IPS-11a (cell line): ENCODE measurements around the gene GRM5.

ENCODE experiments used
- H3K4me3 ChIP-seq: one replicate; pipeline ENCODE4 v1.5.1; 2013; ENCODE audit warnings: low read depth, low read length, control low read depth

Gene GRM5

GRCh38 chr11:88620568-88621130, 445.1 kb downstream of the GRM5 start:
- H3K4me3 ChIP-seq, result no peak overlapping the region

- H3K4me3 ChIP-seq, result no peak overlapping the region
Measured at GRCh38 chr11:88619656-88620385, 446.0 kb downstream of the GRM5 start.

GRCh38 chr11:88619071-88619425, 446.7 kb downstream of the GRM5 start:
- H3K4me3 ChIP-seq, result no peak overlapping the region

DNA sequence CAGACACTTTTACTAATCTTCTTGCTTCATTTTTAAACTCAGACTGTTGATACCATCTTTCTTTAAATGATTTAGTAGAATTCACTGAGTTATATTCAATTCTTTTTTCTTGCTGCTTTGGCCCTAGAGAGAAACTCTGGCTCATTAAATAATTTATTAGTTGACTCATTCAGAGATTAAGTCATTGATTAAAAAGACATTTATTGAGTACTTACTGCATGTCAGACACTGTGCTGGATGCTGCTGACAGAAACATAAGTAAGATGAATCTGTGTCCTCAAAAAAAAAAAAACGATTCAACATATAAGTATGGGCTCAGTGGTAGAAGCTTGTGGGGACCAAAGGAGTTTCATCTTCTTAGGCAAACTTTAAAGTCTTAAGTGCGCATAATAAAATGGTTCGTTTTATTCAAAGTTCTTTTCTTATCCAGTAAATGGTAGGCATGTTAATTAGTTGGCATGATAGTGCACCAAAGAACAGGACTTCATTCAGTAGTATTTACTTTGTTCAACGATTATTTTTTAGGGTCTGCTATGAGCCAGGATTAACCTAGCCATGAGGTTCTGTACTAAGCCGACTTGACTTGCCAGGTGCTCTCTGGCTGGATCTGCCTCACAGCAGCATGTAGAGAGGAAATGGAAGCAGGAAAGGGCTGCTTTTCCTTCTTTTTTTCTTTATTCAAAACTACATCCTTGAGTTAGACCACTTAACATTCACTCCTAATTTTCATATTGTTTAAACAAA, 447.3 kb downstream of the GRM5 start:
- no peak overlapping the region for H3K4me3 ChIP-seq

GRCh38 chr11:88617226-88617625, 448.6 kb downstream of the GRM5 start:
- no peak overlapping the region for H3K4me3 ChIP-seq

- no peak overlapping the region for H3K4me3 ChIP-seq
Measured at GRCh38 chr11:88604260-88604659, 461.5 kb downstream of the GRM5 start.

DNA sequence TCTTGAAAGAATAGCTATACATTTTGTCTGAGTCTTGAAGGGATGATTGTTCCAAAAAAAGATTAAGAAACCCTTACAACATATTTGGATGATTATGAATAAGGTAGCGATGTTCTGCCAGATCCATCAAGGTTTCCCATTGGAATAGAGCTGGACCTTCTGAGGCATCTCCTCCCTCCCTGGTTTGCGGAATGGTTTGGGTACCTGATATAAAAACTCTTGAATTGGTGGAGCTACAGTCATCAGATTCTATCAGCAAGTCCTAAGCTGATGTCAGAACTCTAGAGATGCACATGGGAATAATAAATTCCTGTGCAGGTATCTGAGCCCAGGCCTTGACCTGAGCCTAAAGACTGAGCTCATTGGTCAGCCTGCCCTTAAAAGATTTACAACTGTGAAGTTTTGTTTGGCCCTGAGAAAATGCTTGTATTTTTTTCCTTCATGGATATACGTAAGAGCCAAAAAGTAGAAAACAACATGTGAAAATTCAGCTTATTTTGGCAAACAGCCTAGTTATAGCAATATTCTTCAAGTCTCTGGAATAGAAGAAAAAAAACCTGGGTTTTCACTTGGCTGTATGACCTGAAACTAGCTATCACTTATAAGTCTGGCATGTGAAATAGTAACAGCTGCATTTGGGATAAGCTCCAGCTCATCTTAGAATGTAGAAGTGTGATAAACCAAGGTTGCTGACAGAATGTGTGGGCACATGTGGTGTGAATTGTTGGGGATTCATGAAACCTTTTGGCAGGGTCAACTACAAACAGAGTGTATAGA, 462.5 kb downstream of the GRM5 start:
- no peak overlapping the region for H3K4me3 ChIP-seq

DNA sequence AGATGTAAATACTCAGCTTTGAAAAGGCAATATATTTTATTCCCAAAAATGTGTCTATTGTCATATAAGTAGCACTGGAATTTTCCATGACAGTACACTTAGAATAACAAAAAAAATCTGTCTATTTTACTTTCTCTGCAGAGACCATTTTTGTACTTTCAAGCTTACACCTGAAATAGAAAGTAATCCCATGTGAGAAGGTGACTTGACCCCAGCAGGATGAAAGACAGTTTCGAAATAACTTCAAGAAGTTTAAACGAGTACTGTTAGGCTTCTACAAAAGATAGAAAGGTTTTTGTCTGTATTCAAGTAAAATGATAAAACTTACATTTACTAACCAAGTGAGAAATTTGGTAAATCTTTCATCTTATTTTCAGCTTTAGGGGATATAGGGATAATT, 468.4 kb downstream of the GRM5 start:
- no peak overlapping the region for H3K4me3 ChIP-seq

- no peak overlapping the region for H3K4me3 ChIP-seq
Measured at GRCh38 chr11:88596786-88597185, 469.0 kb downstream of the GRM5 start.

GRCh38 chr11:88594274-88594950, 471.4 kb downstream of the GRM5 start:
- H3K4me3 ChIP-seq, result no peak overlapping the region

DNA sequence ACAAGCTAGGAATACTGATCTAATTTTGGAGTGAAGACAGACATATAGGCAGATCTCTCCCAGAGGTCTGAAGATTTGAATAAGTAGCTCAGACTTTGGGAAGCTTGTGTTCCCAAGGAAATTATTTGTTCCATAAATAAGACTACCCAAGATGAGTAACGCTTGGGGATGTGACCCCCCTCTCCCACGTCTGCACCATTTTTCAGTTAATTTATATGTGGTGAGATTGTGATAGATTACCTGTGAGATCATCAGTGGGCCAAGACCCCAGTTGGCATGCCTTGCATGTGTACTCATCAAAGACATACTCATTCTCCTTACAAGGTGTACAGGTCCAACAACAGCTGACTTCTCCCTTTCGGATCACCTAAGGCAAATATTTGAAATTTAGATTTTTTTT, 475.4 kb downstream of the GRM5 start:
- H3K4me3 ChIP-seq, result no peak overlapping the region

GRCh38 chr11:88583251-88583650, 482.5 kb downstream of the GRM5 start:
- H3K4me3 ChIP-seq, result no peak overlapping the region

GRCh38 chr11:88579466-88579865, 486.3 kb downstream of the GRM5 start:
- H3K4me3 ChIP-seq, result no peak overlapping the region

DNA sequence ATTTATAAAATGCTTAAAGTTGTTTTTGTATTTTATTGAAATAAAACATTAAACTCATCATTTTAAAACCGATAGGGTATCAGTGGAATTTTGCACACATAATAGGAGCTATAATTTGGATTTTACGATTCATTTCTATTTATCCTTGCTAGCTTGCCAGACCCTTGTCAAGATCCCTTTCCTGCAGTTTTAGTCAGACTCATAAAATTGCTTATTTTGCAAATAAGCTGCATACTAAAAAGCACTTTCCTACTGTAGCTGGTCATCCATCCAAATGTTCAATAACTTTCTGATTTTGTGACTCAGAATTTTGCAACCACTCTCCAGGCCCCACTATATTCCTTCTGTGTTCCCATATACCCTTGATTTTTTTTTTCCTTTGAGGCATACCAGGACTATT, 489.0 kb downstream of the GRM5 start:
- no peak overlapping the region for H3K4me3 ChIP-seq

- no peak overlapping the region for H3K4me3 ChIP-seq
Measured at GRCh38 chr11:88575916-88576315, 489.9 kb downstream of the GRM5 start.

- H3K4me3 ChIP-seq, result no peak overlapping the region
Measured at GRCh38 chr11:88569342-88569741, 496.4 kb downstream of the GRM5 start.

GRCh38 chr11:88555829-88556202, 510.0 kb downstream of the GRM5 start:
- H3K4me3 ChIP-seq, result no peak overlapping the region

GRCh38 chr11:88555018-88555828, 510.6 kb downstream of the GRM5 start:
- H3K4me3 ChIP-seq, result no peak overlapping the region

GRCh38 chr11:88553204-88553603, 512.6 kb downstream of the GRM5 start:
- H3K4me3 ChIP-seq, result no peak overlapping the region

DNA sequence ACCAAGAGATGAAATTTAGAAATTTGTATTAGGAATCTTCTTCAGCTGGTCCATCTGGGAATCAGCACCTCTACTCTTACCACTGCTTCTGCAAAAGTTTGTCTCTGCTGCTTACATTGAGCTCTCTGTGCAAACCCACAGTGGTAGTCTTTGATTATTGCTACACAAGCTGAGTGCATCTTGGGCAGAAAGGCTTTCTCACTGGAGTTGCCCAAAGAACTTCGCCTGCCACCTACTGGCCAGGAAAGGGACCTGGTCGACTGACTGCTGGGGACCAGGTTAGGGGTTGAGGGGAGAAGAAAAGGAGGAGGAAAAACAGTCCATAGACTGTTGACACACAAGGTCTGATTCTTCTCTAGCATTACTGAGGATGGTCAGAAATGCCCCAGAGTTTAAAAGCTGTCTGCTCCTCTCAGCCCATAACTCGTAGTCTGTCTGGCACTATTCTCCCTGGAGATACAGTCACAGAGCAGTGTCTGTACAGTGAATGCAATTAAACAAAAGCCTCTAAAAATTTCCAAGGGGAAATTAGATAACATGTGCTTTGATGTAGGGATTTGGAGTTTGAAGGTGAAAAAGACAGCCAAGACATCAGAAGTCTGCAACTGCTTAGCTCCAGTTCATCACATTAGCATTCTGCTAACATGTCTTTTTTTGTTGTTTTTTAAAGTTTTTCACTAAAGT, 513.3 kb downstream of the GRM5 start:
- H3K4me3 ChIP-seq, result no peak overlapping the region
